ENCODE results near the gene TSPAN9. TPM values are rescaled to one million over a fixed set of nuclear protein-coding genes. Genes with fewer than 3 reads are reported as not detected.

Gene TSPAN9
- total and polyA plus RNA-seq, 2 of the 4 experiments (the other 2 are of a cell fraction): 17.7 to 39.1 TPM

- no peak overlapping the region for H4K8ac ChIP-seq (ENCODE audit: low read depth in 2 of 2, low read length in 2 of 2)
- H3K23ac ChIP-seq (ENCODE audit: low read depth, low read length): no peak overlapping the region
- DNase-seq (no peak), ATAC-seq (ENCODE audit: low read depth) (no peak)
- H3K36me3 ChIP-seq (ENCODE audit: control insufficient read depth, insufficient read depth, low read length): no peaks in the 10 kb centered on the region
- no peak overlapping the region for H3K9ac ChIP-seq (ENCODE audit: low read depth, low read length)
- H3K27ac ChIP-seq (ENCODE audit: insufficient read depth, low read length): no peak overlapping the region
- H4K5ac ChIP-seq (ENCODE audit: low read depth, low read length): no peak overlapping the region
- H3K56ac ChIP-seq (ENCODE audit: extremely low read depth, insufficient read depth, low read length): no peak overlapping the region
- no peak overlapping the region for H2BK15ac ChIP-seq (ENCODE audit: low read depth, low read length)
- H2BK5ac ChIP-seq (ENCODE audit: low read depth, low read length, poor library complexity, severe bottlenecking): no peak overlapping the region
- no peak overlapping the region for H2BK120ac ChIP-seq (ENCODE audit: low read depth, low read length)
- H3K4me1 ChIP-seq (ENCODE audit: control insufficient read depth, insufficient read depth, low read length): peaks cover 4% of the 10 kb centered on the region; the same call in 1 of the 2 replicates
- in situ Hi-C loops (cut with MboI; ENCODE audit: low sequenced_read_pairs) (no loop called here), dilution Hi-C loops (cut with HindIII; ENCODE audit: low sequenced_read_pairs, unreplicated experiment) (no loop called here), intact Hi-C loops (cut with micrococcal nuclease) (no loop called here)
- POLR2A ChIA-PET (ENCODE audit: unreplicated experiment): no interaction called here
- 80% methylated on average over 2 of the region's 12 CpGs; no CpG with 5 or more reads in 1 of the 2 experiments for WGBS, 2 experiments (ENCODE audit: extremely low coverage in 2 of 2, insufficient read length in 1 of 2)
- H3K4me3 ChIP-seq (ENCODE audit: insufficient read depth, low read depth, low read length): no peak overlapping the region
- H3K9me3 ChIP-seq (ENCODE audit: control insufficient read depth, insufficient read depth, low read length): no peaks in the 10 kb centered on the region
- no peak overlapping the region for H2AK5ac ChIP-seq (ENCODE audit: low read depth, low read length)
- H4K20me1 ChIP-seq (ENCODE audit: insufficient read depth, low read length): peaks cover 12% of the 10 kb centered on the region
- no peak overlapping the region for H2AK9ac ChIP-seq (replicated peaks; ENCODE audit: low read depth, low read length, poor library complexity)
- no TSS peak for BruUV-seq (replicated peaks)
- no peak overlapping the region for H3K4me2 ChIP-seq (ENCODE audit: low read depth, low read length)
- H3K18ac ChIP-seq (ENCODE audit: low read depth, low read length): no peak overlapping the region
- no peak overlapping the region for H2BK20ac ChIP-seq (ENCODE audit: low read depth, low read length)
- no peaks in the 10 kb centered on the region for H3K27me3 ChIP-seq (ENCODE audit: control insufficient read depth, insufficient read depth, low read length)
- H4K91ac ChIP-seq (ENCODE audit: insufficient read depth, low read depth, low read length): no peak overlapping the region
- no peak overlapping the region for H2AFZ ChIP-seq (replicated peaks; ENCODE audit: low read length, poor library complexity)
- H3K9me1 ChIP-seq (ENCODE audit: insufficient read depth, low read length): peaks cover 13% of the 10 kb centered on the region; the same call in 1 of the 2 replicates
- H3K4ac ChIP-seq (ENCODE audit: low read depth, low read length): no peak overlapping the region
- no peak overlapping the region for H3K14ac ChIP-seq (replicated peaks; ENCODE audit: low read depth, low read length)
- CTCF ChIA-PET: interaction anchor here (1.6 kb wide), 1 partner anchor 12 kb away, joined by 3 read pairs; no protein-coding TSS in a partner anchor
- no peak for TF ChIP-seq RAD21 (IDR thresholded peaks at IDR 0.05; ENCODE audit: low read length)
- no peak for TF ChIP-seq CTCF (conservative IDR thresholded peaks at IDR 0.05; ENCODE audit: low read depth, low read length)
- no peak for TF ChIP-seq MAZ (IDR thresholded peaks at IDR 0.05; ENCODE audit: borderline replicate concordance, low read depth, low read length)
- TF ChIP-seq MAFK (IDR thresholded peaks at IDR 0.05; ENCODE audit: low read depth, low read length): no peak
- no peak for TF ChIP-seq FOS (IDR thresholded peaks at IDR 0.05; ENCODE audit: low read depth, low read length)
- no peak for TF ChIP-seq RFX5 (IDR thresholded peaks at IDR 0.05; ENCODE audit: low read depth, low read length)
- no peak for TF ChIP-seq NFE2L2 (IDR thresholded peaks at IDR 0.05; ENCODE audit: low read depth, low read length)
- no peak for TF ChIP-seq MXI1 (IDR thresholded peaks at IDR 0.05; ENCODE audit: borderline replicate concordance, low read depth, low read length)
- TF ChIP-seq CHD1 (IDR thresholded peaks at IDR 0.05; ENCODE audit: low read depth, low read length): no peak
- no peak for TF ChIP-seq USF2 (IDR thresholded peaks at IDR 0.05; ENCODE audit: low read depth, low read length)
- no peak for TF ChIP-seq BHLHE40 (IDR thresholded peaks at IDR 0.05; ENCODE audit: low read depth, low read length)
- no peak for TF ChIP-seq CEBPB (IDR thresholded peaks at IDR 0.05; ENCODE audit: low read depth, low read length)
- TF ChIP-seq ELK1 (IDR thresholded peaks at IDR 0.05; ENCODE audit: borderline replicate concordance, low read depth, low read length): no peak
- TF ChIP-seq RCOR1 (IDR thresholded peaks at IDR 0.05; ENCODE audit: insufficient replicate concordance, low read length): no peak
- TF ChIP-seq SMC3 (IDR thresholded peaks at IDR 0.05; ENCODE audit: low read depth, low read length): no peak
- H3K79me1 ChIP-seq (ENCODE audit: low read depth in 1 of 2, low read length in 2 of 2): peaks cover 3 to 4% of the 10 kb centered on the region in 2 experiments; a peak in 1 of 4 replicates
These were observed 107.3 kb downstream of the TSPAN9 start for GRCh38 chr12:3184485-3184884.
